Prostate gland (tissue), 2 donors: ENCODE results near the gene PAM16. TPM values are rescaled to one million over a fixed set of nuclear protein-coding genes. Genes with fewer than 3 reads are reported as not detected.

Experiments
- DNase-seq: peaks from one replicate; pipeline ENCODE4 v3.0.0-alpha.2; 2019; ENCODE audit warnings: low spot score
- H3K27ac ChIP-seq, 2 donors: fragments of 200-600 bp; sonication (generic); 2 replicates each; pipeline ENCODE4 v1.5.1; 2017 to 2019
- H3K27me3 ChIP-seq: fragments of 200-600 bp; sonication (generic); replicated peaks from 2 replicates; pipeline ENCODE4 v1.5.1; 2019; ENCODE audit not compliant: insufficient read depth
- H3K36me3 ChIP-seq, 2 donors: fragments of 200-600 bp; sonication (generic); 1 replicate in 1 of 2; 2 replicates in 1 of 2; pipeline versions ENCODE4 v1.5.1 to v1.8.1; 2017 to 2019
- H3K4me1 ChIP-seq: fragments of 200-600 bp; sonication (generic); replicated peaks from 2 replicates; pipeline ENCODE4 v1.5.1; 2019
- H3K4me3 ChIP-seq, 2 donors: fragments of 200-600 bp; sonication (generic); 2 replicates each; pipeline ENCODE4 v1.5.1; 2017 to 2019
- H3K9me3 ChIP-seq: fragments of 200-600 bp; sonication (generic); 2 replicates; pipeline ENCODE4 v1.5.1; 2017
- CTCF ChIP-seq, 4 experiments: fragments of 200-600 bp in 2 of 4; fragments of 450-650 bp in 2 of 4; sonication (generic) in 2 of 4; IDR thresholded peaks; 1 replicate in 3 of 4; 2 replicates in 1 of 4; pipeline ENCODE4 v1.5.1; 2016 to 2019; ENCODE audit warnings: antibody characterized with exemption in 4 of 4, mild to moderate bottlenecking in 2 of 4, moderate library complexity in 2 of 4
- POLR2A ChIP-seq: fragments of 450-650 bp; IDR thresholded peaks from one replicate; pipeline ENCODE4 v1.6.1; 2016; ENCODE audit warnings: antibody characterized with exemption, mild to moderate bottlenecking
- POLR2AphosphoS5 ChIP-seq: sonication (generic); formaldehyde crosslinking; IDR thresholded peaks from one replicate; pipeline ENCODE4 v1.6.1; 2017; ENCODE audit warnings: antibody characterized with exemption
- WGBS: methylation state at CpG from one replicate; pipeline ENCODE4 v1.1.5; 2018; 5-methylcytosine and 5-hydroxymethylcytosine counted together
- intact Hi-C: fragments of 100-400 bp; cut with DNase I; formaldehyde crosslinking; loops from one replicate; pipeline ENCODE4 v1.14.2; 2022
- total RNA-seq, 2 donors: library from RNA; depleted of rRNA; stranded (reverse); fragments of >200 nt; gene quantifications; one replicate each; pipeline ENCODE4 v1.1.0, GENCODE V29; 2016

PAM16 gene
- total RNA-seq, 2 donors from 2014 or later, result 28.6 to 100 TPM

DNA sequence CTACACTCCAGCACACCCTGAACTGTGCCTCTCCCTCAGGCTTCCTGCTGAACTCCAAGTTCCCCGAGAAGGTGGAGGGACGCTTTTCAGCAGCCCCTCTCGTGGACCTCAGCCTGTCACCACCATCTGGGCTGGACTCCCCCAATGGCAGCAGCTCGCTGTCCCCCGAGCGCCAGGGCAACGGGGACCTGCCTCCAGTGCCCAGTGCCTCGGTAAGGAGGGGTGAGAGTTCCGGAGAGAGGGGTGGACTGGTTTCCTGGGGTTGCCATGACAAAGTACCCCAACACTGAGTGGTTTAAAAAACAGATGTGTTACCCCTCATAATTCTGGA lies 17.8 kb downstream of the PAM16 start:
- no peaks in the 10 kb centered on the region for H3K27me3 ChIP-seq
- intact Hi-C loops, result loop anchor here (5.0 kb wide), 1 partner anchor 351 kb away; no protein-coding TSS in a partner anchor
- 92% methylated on average over 6 of the region's 9 CpGs for WGBS
- no peaks in the 10 kb centered on the region for H3K36me3 ChIP-seq
- no peak overlapping the region for H3K27ac ChIP-seq
- no peak overlapping the region for H3K4me3 ChIP-seq
- DNase-seq, result no peak
- TF ChIP-seq POLR2A, result no peak
- no peak for TF ChIP-seq CTCF (IDR thresholded peaks at IDR 0.05)
- TF ChIP-seq POLR2AphosphoS5, result no peak
- H3K4me1 ChIP-seq, result no peaks in the 10 kb centered on the region
- H3K9me3 ChIP-seq, result no peaks in the 10 kb centered on the region

GRCh38 chr16:4332623-4333307 lies 18.4 kb downstream of the PAM16 start:
- WGBS, result 81% methylated on average over 19 of the region's 19 CpGs
- Histone ChIP-seq H3K4me1 (no peaks in the 10 kb centered on the region), H3K27ac (no peak overlapping the region), H3K27me3 (no peaks in the 10 kb centered on the region), H3K4me3 (no peak overlapping the region), H3K9me3 (no peaks in the 10 kb centered on the region), H3K36me3 (no peaks in the 10 kb centered on the region)
- intact Hi-C loops, result loop anchor here (5.0 kb wide), 1 partner anchor 350 kb away; no protein-coding TSS in a partner anchor
- TF ChIP-seq CTCF (IDR thresholded peaks at IDR 0.05), result no peak
- no peak for TF ChIP-seq POLR2AphosphoS5
- no peak for TF ChIP-seq POLR2A
- DNase-seq, result no peak

DNA sequence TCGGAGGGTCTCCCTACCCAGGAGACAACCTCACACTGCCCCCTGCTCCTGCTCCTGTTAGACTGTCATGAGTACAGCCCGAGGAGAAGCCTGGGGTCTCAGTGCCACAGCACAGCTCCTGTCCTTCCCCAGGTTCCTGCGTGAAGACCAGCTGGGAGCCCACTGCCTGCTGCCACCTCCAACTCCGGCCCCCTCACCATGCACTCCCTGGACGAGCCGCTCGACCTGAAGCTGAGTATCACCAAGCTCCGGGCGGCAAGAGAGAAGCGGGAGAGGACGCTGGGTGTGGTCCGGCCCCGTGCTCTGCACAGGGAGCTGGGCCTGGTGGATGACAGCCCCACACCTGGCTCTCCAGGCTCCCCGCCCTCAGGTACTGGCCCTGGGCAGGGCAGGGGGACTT lies 19.0 kb downstream of the PAM16 start:
- 82% methylated on average over 14 of the region's 14 CpGs for WGBS
- no peaks in the 10 kb centered on the region for H3K36me3 ChIP-seq
- no peak for DNase-seq
- peaks cover 3% of the 10 kb centered on the region for H3K4me1 ChIP-seq
- intact Hi-C loops, result loop anchor here (5.0 kb wide), 1 partner anchor 350 kb away; no protein-coding TSS in a partner anchor
- no peaks in the 10 kb centered on the region for H3K27me3 ChIP-seq
- TF ChIP-seq POLR2A (no peak), POLR2AphosphoS5 (no peak)
- no peak overlapping the region for H3K4me3 ChIP-seq
- H3K27ac ChIP-seq, result no peak overlapping the region
- no peaks in the 10 kb centered on the region for H3K9me3 ChIP-seq

DNA sequence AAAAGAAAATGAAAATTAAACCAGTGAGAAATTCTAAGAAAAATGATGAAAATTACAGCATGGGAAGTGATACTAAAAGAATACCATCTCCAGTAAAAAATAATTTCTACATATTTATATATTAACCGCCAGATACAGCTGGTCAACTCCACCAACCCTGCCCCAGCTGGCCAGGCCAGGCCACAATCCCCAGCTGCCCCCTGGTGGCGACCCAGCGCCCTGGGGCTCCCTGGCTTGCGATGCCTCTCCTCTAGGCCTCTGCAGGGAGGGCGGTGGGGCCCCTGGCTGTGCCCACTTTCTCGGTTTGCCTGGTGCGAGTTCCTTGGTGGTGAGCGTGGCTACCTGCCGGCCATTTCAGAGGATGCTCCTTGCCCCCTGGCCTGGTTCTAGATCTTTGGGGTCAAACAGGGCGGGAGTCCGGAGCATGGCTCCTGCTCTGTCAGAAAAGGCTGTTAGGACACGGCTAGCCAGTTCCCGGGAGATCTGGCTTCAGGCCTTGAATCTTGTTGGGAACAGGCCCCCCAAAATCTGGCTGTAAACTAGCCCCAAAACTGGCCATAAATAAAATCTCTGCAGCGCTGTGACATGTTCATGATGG lies 20.7 kb downstream of the PAM16 start:
- H3K4me1 ChIP-seq, result peaks cover 3% of the 10 kb centered on the region
- TF ChIP-seq CTCF (IDR thresholded peaks at IDR 0.05) (peak; percentile 82 to 95 (median 93)), POLR2A (no peak), POLR2AphosphoS5 (peak; percentile 47)
- no peaks in the 10 kb centered on the region for H3K27me3 ChIP-seq
- H3K9me3 ChIP-seq, result no peaks in the 10 kb centered on the region
- intact Hi-C loops, result loop anchor here (5.0 kb wide), 1 partner anchor 348 kb away; no protein-coding TSS in a partner anchor
- H3K4me3 ChIP-seq, result no peak overlapping the region
- peak; percentile 69 for DNase-seq
- no peaks in the 10 kb centered on the region for H3K36me3 ChIP-seq
- WGBS, result 57% methylated on average over 14 of the region's 14 CpGs
- no peak overlapping the region for H3K27ac ChIP-seq

GRCh38 chr16:4328782-4329775 lies 22.0 kb downstream of the PAM16 start:
- 57% methylated on average over 17 of the region's 17 CpGs for WGBS
- Histone ChIP-seq H3K36me3 (no peaks in the 10 kb centered on the region), H3K9me3 (no peaks in the 10 kb centered on the region), H3K4me1 (peaks cover 3% of the 10 kb centered on the region), H3K4me3 (no peak overlapping the region), H3K27ac (peak overlapping the region; percentile 65 to 73), H3K27me3 (no peaks in the 10 kb centered on the region)
- intact Hi-C loops, result loop anchor here (2.0 kb wide), 2 partner anchors 40 to 128 kb away; no protein-coding TSS in a partner anchor
- DNase-seq, result no peak
- TF ChIP-seq CTCF (IDR thresholded peaks at IDR 0.05), result no peak
- no peak for TF ChIP-seq POLR2A
- peak; percentile 5 for TF ChIP-seq POLR2AphosphoS5
